ENCODE results near the gene PAX5. TPM values are rescaled to one million over a fixed set of nuclear protein-coding genes. Genes with fewer than 3 reads are reported as not detected.

PAX5 gene
- total and polyA plus RNA-seq, 2 donors (not counting 1 experiment from before 2014, with no cell fraction given) = 196 to 275 TPM

DNA sequence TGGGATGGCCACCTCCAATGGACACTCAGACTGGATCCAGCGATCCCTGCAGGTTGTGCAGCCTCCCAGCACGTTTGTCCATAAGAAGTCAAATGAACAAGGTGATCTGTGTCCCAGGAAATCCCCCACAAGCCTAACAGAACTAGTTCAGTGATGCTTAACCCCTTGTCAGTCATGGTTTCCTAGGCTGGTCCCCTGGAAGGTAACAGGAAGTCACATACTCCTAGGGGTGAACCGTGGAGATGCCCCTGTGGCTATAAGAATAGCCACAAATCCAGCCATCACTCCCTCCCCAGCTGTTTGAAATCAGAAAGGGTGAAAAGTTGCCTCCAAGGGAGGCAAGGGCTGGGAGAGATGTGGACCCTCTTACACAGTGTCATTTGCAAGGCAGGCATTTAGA, 22.5 kb downstream of the PAX5 start:
- H3K9ac ChIP-seq (ENCODE audit: low read length) = peak overlapping the region; percentile 53
- peak overlapping the region; percentile 77 to 83 for H3K27ac ChIP-seq (ENCODE audit: low read length in 2 of 2)
- Mint-ChIP-seq H3K27ac (peak overlapping the region; percentile 98), H3K4me3 (peak overlapping the region; percentile 75), H3K27me3 (no peaks in the 10 kb centered on the region), H3K9me3 (ENCODE audit: insufficient read depth) (no peaks in the 10 kb centered on the region), H3K4me1 (peaks cover 86% of the 10 kb centered on the region)
- CTCF ChIA-PET = interaction anchor here (0.6 to 8.9 kb wide), 10 partner anchors 8 to 683 kb away, joined by 3 to 44 read pairs (median 3); no protein-coding TSS in a partner anchor
- POLR2A ChIA-PET = interaction anchor here (0.7 to 2.6 kb wide), 6 partner anchors 10 to 25 kb away, joined by 3 to 14 read pairs (median 8); no protein-coding TSS in a partner anchor
- TF ChIP-seq, protein P1, sequence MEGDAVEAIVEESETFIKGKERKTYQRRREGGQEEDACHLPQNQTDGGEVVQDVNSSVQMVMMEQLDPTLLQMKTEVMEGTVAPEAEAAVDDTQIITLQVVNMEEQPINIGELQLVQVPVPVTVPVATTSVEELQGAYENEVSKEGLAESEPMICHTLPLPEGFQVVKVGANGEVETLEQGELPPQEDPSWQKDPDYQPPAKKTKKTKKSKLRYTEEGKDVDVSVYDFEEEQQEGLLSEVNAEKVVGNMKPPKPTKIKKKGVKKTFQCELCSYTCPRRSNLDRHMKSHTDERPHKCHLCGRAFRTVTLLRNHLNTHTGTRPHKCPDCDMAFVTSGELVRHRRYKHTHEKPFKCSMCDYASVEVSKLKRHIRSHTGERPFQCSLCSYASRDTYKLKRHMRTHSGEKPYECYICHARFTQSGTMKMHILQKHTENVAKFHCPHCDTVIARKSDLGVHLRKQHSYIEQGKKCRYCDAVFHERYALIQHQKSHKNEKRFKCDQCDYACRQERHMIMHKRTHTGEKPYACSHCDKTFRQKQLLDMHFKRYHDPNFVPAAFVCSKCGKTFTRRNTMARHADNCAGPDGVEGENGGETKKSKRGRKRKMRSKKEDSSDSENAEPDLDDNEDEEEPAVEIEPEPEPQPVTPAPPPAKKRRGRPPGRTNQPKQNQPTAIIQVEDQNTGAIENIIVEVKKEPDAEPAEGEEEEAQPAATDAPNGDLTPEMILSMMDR (IDR thresholded peaks at IDR 0.05) = no peak
- TF ChIP-seq EZH2 (IDR thresholded peaks at IDR 0.05; ENCODE audit: borderline replicate concordance, insufficient read depth, low read depth, low read length, poor library complexity, severe bottlenecking) = no peak
- H3K79me2 ChIP-seq (ENCODE audit: control insufficient read depth, insufficient read depth, low read length) = peaks cover 96% of the 10 kb centered on the region
- ATAC-seq (ENCODE audit: low read depth) (no peak), DNase-seq (peak; percentile 39)
- H4K20me1 ChIP-seq (ENCODE audit: control insufficient read depth, insufficient read depth, low read length, poor library complexity, severe bottlenecking) = peaks cover 13% of the 10 kb centered on the region
- 54% methylated on average over 2 of the region's 3 CpGs for WGBS (ENCODE audit: insufficient coverage)
- H3K4me2 ChIP-seq (replicated peaks; ENCODE audit: low read depth, low read length, poor library complexity, severe bottlenecking) = peak overlapping the region; percentile 71
- H3K4me3 ChIP-seq (ENCODE audit: control extremely low read depth in 1 of 5, extremely low read depth in 1 of 5, insufficient read depth in 1 of 5, low read depth in 2 of 5, low read length in 4 of 5) = peak overlapping the region in 4 of 5 experiments; percentile 5 to 40 (median 16)
- no peaks in the 10 kb centered on the region for H3K9me3 ChIP-seq (ENCODE audit: control extremely low read depth in 1 of 3, control insufficient read depth in 2 of 3, insufficient read depth in 1 of 3, low read length in 2 of 3)
- no peak overlapping the region for H2AFZ ChIP-seq (ENCODE audit: insufficient read depth, low read depth, low read length, poor library complexity, severe bottlenecking)
- H3K36me3 ChIP-seq (replicated peaks in 1 of 2; ENCODE audit: control extremely low read depth in 1 of 2, control insufficient read depth in 1 of 2, extremely low read depth in 1 of 2, insufficient read depth in 2 of 2, low read length in 1 of 2) = peaks cover 0 to 84% of the 10 kb centered on the region in 2 experiments
- intact Hi-C loops (cut with micrococcal nuclease) = loop anchor here (1.0 to 2.0 kb wide), 2 partner anchors 11 to 15 kb away; no protein-coding TSS in a partner anchor
- no peaks in the 10 kb centered on the region for H3K27me3 ChIP-seq (replicated peaks in 1 of 4; ENCODE audit: control extremely low read depth in 1 of 4, control insufficient read depth in 3 of 4, insufficient read depth in 4 of 4, low read length in 3 of 4)
- H3K4me1 ChIP-seq (ENCODE audit: control insufficient read depth in 2 of 2, insufficient read depth in 2 of 2, low read length in 2 of 2) = peaks cover 83 to 87% of the 10 kb centered on the region in 2 donors

DNA sequence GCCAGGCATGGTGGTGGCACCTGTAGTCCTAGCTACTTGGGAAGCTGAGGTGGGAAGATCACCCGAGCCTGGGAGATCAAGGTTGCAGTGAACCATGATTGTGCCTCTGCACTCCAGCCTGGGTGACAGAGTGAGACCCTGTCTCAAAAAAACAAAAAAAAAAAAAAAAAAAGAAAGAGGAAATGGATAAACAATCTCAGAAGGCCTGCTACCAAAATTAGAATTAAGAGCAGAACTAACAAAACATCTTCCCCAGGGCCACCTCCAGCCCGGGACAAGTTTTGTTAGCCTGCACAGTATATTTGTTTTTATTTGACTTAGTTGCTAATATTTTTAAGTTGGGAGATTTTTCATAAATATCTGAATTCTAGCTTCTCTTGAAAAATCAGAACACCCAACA, 23.1 kb downstream of the PAX5 start:
- H3K27me3 ChIP-seq (replicated peaks in 1 of 4; ENCODE audit: control extremely low read depth in 1 of 4, control insufficient read depth in 3 of 4, insufficient read depth in 4 of 4, low read length in 3 of 4) = no peaks in the 10 kb centered on the region
- peak overlapping the region; percentile 75 for H3K4me3 Mint-ChIP-seq
- peak overlapping the region; percentile 53 for H3K9ac ChIP-seq (ENCODE audit: low read length)
- no peak overlapping the region for H2AFZ ChIP-seq (ENCODE audit: insufficient read depth, low read depth, low read length, poor library complexity, severe bottlenecking)
- H3K36me3 ChIP-seq (replicated peaks in 1 of 2; ENCODE audit: control extremely low read depth in 1 of 2, control insufficient read depth in 1 of 2, extremely low read depth in 1 of 2, insufficient read depth in 2 of 2, low read length in 1 of 2) = peaks cover 0 to 83% of the 10 kb centered on the region in 2 experiments
- peak overlapping the region; percentile 77 to 83 for H3K27ac ChIP-seq (ENCODE audit: low read length in 2 of 2)
- no peaks in the 10 kb centered on the region for H3K27me3 Mint-ChIP-seq
- no peak for TF ChIP-seq EZH2 (IDR thresholded peaks at IDR 0.05; ENCODE audit: borderline replicate concordance, insufficient read depth, low read depth, low read length, poor library complexity, severe bottlenecking)
- TF ChIP-seq, protein P1 (IDR thresholded peaks at IDR 0.05) = no peak
- H3K9me3 Mint-ChIP-seq (ENCODE audit: insufficient read depth) = no peaks in the 10 kb centered on the region
- intact Hi-C loops (cut with micrococcal nuclease) = loop anchor here (1.0 to 2.0 kb wide), 2 partner anchors 11 to 14 kb away; no protein-coding TSS in a partner anchor
- H3K4me2 ChIP-seq (replicated peaks; ENCODE audit: low read depth, low read length, poor library complexity, severe bottlenecking) = peak overlapping the region; percentile 71
- peak overlapping the region in 3 of 5 experiments; percentile 5 to 40 (median 22) for H3K4me3 ChIP-seq (ENCODE audit: control extremely low read depth in 1 of 5, extremely low read depth in 1 of 5, insufficient read depth in 1 of 5, low read depth in 2 of 5, low read length in 4 of 5)
- ATAC-seq (ENCODE audit: low read depth) (peak; percentile 34), DNase-seq (no peak)
- peaks cover 10% of the 10 kb centered on the region for H4K20me1 ChIP-seq (ENCODE audit: control insufficient read depth, insufficient read depth, low read length, poor library complexity, severe bottlenecking)
- ChIA-PET CTCF (interaction anchor here (0.6 to 8.9 kb wide), 14 partner anchors 9 to 682 kb away, joined by 3 to 44 read pairs (median 4); no protein-coding TSS in a partner anchor), POLR2A (interaction anchor here (0.6 to 3.2 kb wide), 10 partner anchors 11 to 93 kb away, joined by 3 to 14 read pairs (median 7); partner anchors contain the start of gene PAX5)
- H3K4me1 Mint-ChIP-seq = peaks cover 86% of the 10 kb centered on the region
- H3K79me2 ChIP-seq (ENCODE audit: control insufficient read depth, insufficient read depth, low read length) = peaks cover 96% of the 10 kb centered on the region
- peaks cover 88 to 89% of the 10 kb centered on the region in 2 donors for H3K4me1 ChIP-seq (ENCODE audit: control insufficient read depth in 2 of 2, insufficient read depth in 2 of 2, low read length in 2 of 2)
- no peaks in the 10 kb centered on the region for H3K9me3 ChIP-seq (ENCODE audit: control extremely low read depth in 1 of 3, control insufficient read depth in 2 of 3, insufficient read depth in 1 of 3, low read length in 2 of 3)
- H3K27ac Mint-ChIP-seq = peak overlapping the region; percentile 98
- WGBS (ENCODE audit: insufficient coverage) = no CpG with 5 or more reads among the region's 2 CpGs

Data from B cell (primary cell).